Adrenal gland (tissue), 5 donors: ENCODE measurements around the gene HMCN2.

ENCODE experiments used
- POLR2A ChIP-seq, 2 donors: fragments of 450-650 bp; IDR thresholded peaks; one replicate each; pipeline ENCODE4 v1.6.1; 2017; ENCODE audit warnings: antibody characterized with exemption in 2 of 2, mild to moderate bottlenecking in 2 of 2, moderate library complexity in 1 of 2
- TF ChIP-seq, protein P1 (sequence below), 6 experiments: fragments of 450-650 bp in 4 of 6; fragments of 200-600 bp in 2 of 6; sonication (generic) in 1 of 6; IDR thresholded peaks; 1 replicate in 5 of 6; 2 replicates in 1 of 6; pipeline versions ENCODE4 v1.5.1 to v1.8.0; 2016 to 2021; ENCODE audit warnings: antibody characterized with exemption in 6 of 6, mild to moderate bottlenecking in 2 of 6, moderate library complexity in 1 of 6
- donor health status: DM: no; HTN: no; CAD: no.

DNA sequence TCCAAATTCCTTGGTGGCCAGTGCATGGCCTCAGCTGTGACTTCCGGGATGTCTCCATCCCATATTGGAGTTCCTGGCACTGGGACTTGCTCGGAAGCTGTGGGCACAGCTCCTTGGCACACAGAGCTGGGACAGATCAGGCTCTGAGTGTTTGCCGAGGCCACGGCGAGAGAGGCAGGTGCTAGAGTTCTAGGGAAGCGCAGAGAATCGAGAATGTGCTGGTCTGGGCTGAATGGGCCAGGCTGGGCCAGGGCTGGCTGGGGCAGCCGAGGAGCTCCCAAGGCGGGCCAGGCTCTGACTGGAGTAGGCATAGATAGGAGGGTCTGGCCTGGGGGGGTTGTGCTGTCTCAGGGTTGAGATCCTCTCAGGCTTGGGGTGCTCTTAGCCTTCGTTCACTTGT lies 45.4 kb downstream of the HMCN2 start:
- TF ChIP-seq, protein P1, sequence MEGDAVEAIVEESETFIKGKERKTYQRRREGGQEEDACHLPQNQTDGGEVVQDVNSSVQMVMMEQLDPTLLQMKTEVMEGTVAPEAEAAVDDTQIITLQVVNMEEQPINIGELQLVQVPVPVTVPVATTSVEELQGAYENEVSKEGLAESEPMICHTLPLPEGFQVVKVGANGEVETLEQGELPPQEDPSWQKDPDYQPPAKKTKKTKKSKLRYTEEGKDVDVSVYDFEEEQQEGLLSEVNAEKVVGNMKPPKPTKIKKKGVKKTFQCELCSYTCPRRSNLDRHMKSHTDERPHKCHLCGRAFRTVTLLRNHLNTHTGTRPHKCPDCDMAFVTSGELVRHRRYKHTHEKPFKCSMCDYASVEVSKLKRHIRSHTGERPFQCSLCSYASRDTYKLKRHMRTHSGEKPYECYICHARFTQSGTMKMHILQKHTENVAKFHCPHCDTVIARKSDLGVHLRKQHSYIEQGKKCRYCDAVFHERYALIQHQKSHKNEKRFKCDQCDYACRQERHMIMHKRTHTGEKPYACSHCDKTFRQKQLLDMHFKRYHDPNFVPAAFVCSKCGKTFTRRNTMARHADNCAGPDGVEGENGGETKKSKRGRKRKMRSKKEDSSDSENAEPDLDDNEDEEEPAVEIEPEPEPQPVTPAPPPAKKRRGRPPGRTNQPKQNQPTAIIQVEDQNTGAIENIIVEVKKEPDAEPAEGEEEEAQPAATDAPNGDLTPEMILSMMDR (IDR thresholded peaks at IDR 0.05), result no peak
- TF ChIP-seq POLR2A (IDR thresholded peaks at IDR 0.05), result no peak
